ENCODE measurements around the gene MAPRE3. TPM values are rescaled to one million over a fixed set of nuclear protein-coding genes. Genes with fewer than 3 reads are reported as not detected.

The MAPRE3 gene
- total RNA-seq, 2 donors from 2014 or later, result 12.0 to 28.9 TPM

DNA sequence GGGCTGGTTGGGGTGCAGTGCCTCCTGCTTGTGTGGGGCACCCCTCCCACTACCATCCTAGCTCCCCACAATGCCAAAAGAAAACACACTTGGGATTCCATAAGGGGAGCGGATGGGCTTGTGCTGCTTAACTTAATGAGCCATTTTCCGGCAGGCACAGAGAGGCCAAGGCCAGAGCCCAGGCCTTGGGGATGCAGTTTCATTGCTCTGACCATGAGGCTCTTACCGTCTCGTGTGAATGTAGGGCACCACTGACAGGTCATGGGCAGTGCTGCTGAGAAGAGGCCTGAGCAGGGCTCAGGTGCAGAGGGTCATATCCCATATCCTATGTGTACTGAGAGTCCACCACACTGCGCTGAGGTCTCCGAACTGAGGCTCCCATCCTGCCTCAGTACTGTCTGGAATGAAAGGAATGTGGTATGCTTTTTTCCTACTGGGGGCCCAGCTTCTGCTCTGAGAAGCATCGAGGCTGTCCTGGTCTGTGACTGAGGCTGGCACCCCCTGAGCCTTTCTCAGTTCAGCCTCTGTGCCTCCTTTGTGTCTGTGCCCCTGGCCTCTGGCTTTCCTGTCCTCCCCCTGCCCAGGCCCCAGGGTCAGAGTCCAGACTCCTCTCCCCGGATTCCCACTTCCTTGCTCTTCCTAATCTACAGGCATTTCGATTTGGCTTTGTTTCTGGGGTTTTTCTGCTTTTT, 45.2 kb upstream of the MAPRE3 start:
- TF ChIP-seq, protein P1, sequence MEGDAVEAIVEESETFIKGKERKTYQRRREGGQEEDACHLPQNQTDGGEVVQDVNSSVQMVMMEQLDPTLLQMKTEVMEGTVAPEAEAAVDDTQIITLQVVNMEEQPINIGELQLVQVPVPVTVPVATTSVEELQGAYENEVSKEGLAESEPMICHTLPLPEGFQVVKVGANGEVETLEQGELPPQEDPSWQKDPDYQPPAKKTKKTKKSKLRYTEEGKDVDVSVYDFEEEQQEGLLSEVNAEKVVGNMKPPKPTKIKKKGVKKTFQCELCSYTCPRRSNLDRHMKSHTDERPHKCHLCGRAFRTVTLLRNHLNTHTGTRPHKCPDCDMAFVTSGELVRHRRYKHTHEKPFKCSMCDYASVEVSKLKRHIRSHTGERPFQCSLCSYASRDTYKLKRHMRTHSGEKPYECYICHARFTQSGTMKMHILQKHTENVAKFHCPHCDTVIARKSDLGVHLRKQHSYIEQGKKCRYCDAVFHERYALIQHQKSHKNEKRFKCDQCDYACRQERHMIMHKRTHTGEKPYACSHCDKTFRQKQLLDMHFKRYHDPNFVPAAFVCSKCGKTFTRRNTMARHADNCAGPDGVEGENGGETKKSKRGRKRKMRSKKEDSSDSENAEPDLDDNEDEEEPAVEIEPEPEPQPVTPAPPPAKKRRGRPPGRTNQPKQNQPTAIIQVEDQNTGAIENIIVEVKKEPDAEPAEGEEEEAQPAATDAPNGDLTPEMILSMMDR (IDR thresholded peaks at IDR 0.05), result no peak
- TF ChIP-seq POLR2A (IDR thresholded peaks at IDR 0.05) (no peak), POLR2AphosphoS5 (IDR thresholded peaks at IDR 0.05) (no peak)
- Histone ChIP-seq H3K4me3 (no peak overlapping the region), H3K27ac (no peak overlapping the region), H3K36me3 (no peaks in the 10 kb centered on the region), H3K9me3 (no peaks in the 10 kb centered on the region), H3K27me3 (replicated peaks; ENCODE audit: insufficient read depth) (no peaks in the 10 kb centered on the region), H3K4me1 (replicated peaks) (no peaks in the 10 kb centered on the region)
- intact Hi-C loops (cut with DNase I), result no loop called here
- WGBS, result 74% methylated on average over 9 of the region's 9 CpGs
- DNase-seq (ENCODE audit: low spot score), result no peak

DNA sequence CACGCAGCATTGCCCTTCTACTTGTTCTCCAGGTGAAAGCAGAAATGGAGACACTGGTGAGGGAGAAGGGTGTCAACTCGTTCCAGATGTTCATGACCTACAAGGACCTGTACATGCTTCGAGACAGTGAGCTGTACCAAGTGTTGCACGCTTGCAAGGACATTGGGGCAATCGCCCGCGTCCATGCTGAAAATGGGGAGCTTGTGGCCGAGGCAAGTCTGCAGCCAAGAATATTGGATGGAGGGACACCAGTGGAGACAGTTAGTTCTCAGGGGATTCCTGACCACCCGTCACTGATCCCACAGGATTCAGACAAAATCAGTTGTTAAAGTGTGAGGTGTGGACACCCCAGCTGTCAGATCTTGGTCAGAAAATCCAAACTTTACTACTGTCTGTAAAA, 43.2 kb upstream of the MAPRE3 start:
- no peaks in the 10 kb centered on the region for H3K27me3 ChIP-seq (replicated peaks; ENCODE audit: insufficient read depth)
- H3K27ac ChIP-seq, result no peak overlapping the region
- TF ChIP-seq POLR2AphosphoS5 (IDR thresholded peaks at IDR 0.05), result no peak
- TF ChIP-seq, protein P1 (IDR thresholded peaks at IDR 0.05), result no peak
- no peak for TF ChIP-seq POLR2A (IDR thresholded peaks at IDR 0.05)
- DNase-seq (ENCODE audit: low spot score), result no peak
- no peak overlapping the region for H3K4me3 ChIP-seq
- H3K4me1 ChIP-seq (replicated peaks), result no peaks in the 10 kb centered on the region
- 94% methylated on average over 9 of the region's 9 CpGs for WGBS
- no peaks in the 10 kb centered on the region for H3K9me3 ChIP-seq
- intact Hi-C loops (cut with DNase I), result no loop called here
- H3K36me3 ChIP-seq, result no peaks in the 10 kb centered on the region

DNA sequence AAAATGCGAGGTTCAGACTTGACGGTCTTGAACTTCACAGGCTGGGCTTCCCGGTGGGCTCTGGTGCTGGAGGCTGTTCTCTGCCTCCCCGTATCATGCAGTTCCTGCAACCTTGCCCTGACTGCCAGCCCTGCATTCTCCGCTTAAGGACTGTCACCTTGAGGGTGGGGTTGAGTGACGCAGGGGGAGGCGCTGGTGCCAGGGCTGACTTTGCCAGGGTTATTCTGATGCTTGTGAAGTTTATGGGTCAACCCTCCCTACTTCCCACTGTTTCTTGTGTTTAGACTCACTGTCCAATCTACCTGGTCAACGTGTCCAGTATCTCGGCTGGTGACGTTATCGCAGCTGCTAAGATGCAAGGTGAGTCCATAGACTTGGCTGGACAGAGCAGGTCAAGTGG, 37.5 kb upstream of the MAPRE3 start:
- DNase-seq (ENCODE audit: low spot score), result no peak
- TF ChIP-seq POLR2AphosphoS5 (IDR thresholded peaks at IDR 0.05) (no peak), POLR2A (IDR thresholded peaks at IDR 0.05) (no peak)
- TF ChIP-seq, protein P1 (IDR thresholded peaks at IDR 0.05), result no peak
- Histone ChIP-seq H3K4me3 (no peak overlapping the region), H3K9me3 (no peaks in the 10 kb centered on the region), H3K4me1 (replicated peaks) (no peaks in the 10 kb centered on the region), H3K27me3 (replicated peaks; ENCODE audit: insufficient read depth) (no peaks in the 10 kb centered on the region), H3K36me3 (no peaks in the 10 kb centered on the region), H3K27ac (no peak overlapping the region)
- 63% methylated on average over 11 of the region's 11 CpGs for WGBS
- intact Hi-C loops (cut with DNase I), result no loop called here

DNA sequence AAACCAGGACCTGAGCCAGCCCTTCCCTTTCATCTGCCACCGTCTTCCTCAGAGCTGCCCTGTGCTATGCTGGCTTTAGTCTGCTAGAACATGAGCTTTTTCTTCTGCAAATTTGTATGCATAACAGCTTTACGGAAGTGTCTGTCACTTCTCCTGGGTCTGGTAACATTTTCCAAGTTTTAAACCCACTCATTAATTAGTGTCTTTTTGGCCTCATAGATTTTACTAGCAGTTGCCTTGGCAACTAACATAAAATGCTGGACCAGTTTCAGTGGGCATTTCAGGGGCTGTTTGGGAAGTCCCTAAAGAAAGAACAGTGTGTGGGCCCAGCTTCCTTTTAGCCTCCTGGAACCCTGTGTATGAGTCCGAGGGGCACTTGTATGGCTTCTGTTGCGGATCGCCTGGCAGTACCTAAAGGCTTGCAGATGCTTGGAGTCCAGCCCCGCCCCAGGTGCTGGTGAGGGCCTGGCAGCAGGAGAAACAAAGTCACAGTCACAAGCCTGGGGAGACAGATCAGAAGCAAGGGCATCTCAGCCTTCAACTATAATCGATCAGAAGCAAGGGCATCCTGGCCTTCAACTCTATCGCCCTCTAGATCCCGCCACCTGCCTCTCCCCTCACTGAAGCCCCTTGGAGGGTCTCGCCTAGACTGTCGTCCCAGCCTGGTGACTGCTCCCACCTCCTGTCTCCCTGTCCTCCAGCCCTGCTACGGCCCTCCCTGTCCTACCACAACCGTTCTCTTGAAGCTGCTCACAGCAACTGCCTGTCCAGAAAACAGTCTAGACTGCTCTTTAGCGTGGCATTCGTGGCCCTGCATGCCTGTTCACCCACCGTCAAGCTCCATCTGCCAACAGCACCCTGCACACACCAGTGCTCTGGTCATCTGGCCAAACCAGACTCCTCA, 36.8 kb upstream of the MAPRE3 start:
- WGBS, result 76% methylated on average over 16 of the region's 16 CpGs
- Histone ChIP-seq H3K4me1 (replicated peaks) (no peaks in the 10 kb centered on the region), H3K27me3 (replicated peaks; ENCODE audit: insufficient read depth) (no peaks in the 10 kb centered on the region), H3K4me3 (no peak overlapping the region), H3K27ac (no peak overlapping the region), H3K36me3 (no peaks in the 10 kb centered on the region), H3K9me3 (no peaks in the 10 kb centered on the region)
- TF ChIP-seq, protein P1 (IDR thresholded peaks at IDR 0.05), result no peak
- TF ChIP-seq POLR2AphosphoS5 (IDR thresholded peaks at IDR 0.05), result no peak
- no peak for TF ChIP-seq POLR2A (IDR thresholded peaks at IDR 0.05)
- intact Hi-C loops (cut with DNase I), result no loop called here
- DNase-seq (ENCODE audit: low spot score), result no peak
